Spleen (tissue), 7 donors: ENCODE data around the gene MYO6.

ENCODE experiments used
- CTCF ChIP-seq, 11 experiments: fragments of 200-600 bp in 7 of 11; fragments of 450-650 bp in 4 of 11; sonication (generic) in 4 of 11; IDR thresholded peaks in 8 of 11; conservative IDR thresholded peaks in 3 of 11; 1 replicate in 7 of 11; 2 replicates in 4 of 11; pipeline versions ENCODE4 v1.4.0 to v1.8.0; 2016 to 2021; ENCODE audit warnings: antibody characterized with exemption in 11 of 11, inconsistent platforms in 4 of 11, mild to moderate bottlenecking in 1 of 11
- POLR2AphosphoS5 ChIP-seq, 3 donors: sonication (generic); formaldehyde crosslinking; IDR thresholded peaks; one replicate each; pipeline ENCODE4 v1.5.1; 2017; ENCODE audit warnings: antibody characterized with exemption in 3 of 3
- donor health status: DM: no; HTN: no; CAD: no; lungs with moderate emphysema.
- donor health status: DM: no; HTN: no; CAD: no.
- donor health status: DM: no; HTN: no; CAD: no.

- TF ChIP-seq CTCF (IDR thresholded peaks at IDR 0.05 in 8 of 11, conservative IDR thresholded peaks at IDR 0.05 in 3 of 11): no peak
- TF ChIP-seq POLR2AphosphoS5 (IDR thresholded peaks at IDR 0.05): no peak
Observed at GRCh38 chr6:75864446-75864845, 115.4 kb downstream of the MYO6 start.
